ENCODE data around the gene IKBKG.

IKBKG gene

GRCh38 chrX:154512879-154513553 lies 34.4 kb upstream of the IKBKG start:
- no peak for DNase-seq (ENCODE audit: low read depth)
- H3K4me3 ChIP-seq (ENCODE audit: low read depth, low read length): no peak overlapping the region
- TF ChIP-seq MAX (IDR thresholded peaks at IDR 0.05; ENCODE audit: low read depth, low read length) (no peak), MYC (IDR thresholded peaks at IDR 0.05; ENCODE audit: low read depth, low read length) (no peak), POLR2A (IDR thresholded peaks at IDR 0.05; ENCODE audit: extremely low read depth, insufficient read length) (no peak)
- TF ChIP-seq, protein P1, sequence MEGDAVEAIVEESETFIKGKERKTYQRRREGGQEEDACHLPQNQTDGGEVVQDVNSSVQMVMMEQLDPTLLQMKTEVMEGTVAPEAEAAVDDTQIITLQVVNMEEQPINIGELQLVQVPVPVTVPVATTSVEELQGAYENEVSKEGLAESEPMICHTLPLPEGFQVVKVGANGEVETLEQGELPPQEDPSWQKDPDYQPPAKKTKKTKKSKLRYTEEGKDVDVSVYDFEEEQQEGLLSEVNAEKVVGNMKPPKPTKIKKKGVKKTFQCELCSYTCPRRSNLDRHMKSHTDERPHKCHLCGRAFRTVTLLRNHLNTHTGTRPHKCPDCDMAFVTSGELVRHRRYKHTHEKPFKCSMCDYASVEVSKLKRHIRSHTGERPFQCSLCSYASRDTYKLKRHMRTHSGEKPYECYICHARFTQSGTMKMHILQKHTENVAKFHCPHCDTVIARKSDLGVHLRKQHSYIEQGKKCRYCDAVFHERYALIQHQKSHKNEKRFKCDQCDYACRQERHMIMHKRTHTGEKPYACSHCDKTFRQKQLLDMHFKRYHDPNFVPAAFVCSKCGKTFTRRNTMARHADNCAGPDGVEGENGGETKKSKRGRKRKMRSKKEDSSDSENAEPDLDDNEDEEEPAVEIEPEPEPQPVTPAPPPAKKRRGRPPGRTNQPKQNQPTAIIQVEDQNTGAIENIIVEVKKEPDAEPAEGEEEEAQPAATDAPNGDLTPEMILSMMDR (IDR thresholded peaks at IDR 0.05; ENCODE audit: low read depth, low read length): no peak

DNA sequence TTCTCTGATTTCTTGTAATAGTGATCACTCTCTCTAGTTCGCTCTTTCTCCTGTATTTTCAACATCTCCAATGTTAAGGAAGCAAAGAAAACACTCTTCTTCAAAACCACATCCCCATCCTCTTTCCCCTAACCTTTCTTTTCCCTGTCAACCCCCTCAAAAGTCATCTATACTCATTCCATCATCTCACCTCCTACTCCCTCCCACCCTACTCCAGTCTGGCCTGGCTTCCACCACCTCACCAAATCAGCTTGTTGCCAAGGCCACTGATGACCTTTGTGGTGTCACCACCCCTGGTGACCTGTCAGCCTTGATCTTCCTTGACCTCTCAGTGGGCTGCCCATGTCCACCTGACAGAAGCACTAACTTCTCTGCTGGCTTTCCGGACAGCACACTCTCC lies 33.7 kb upstream of the IKBKG start:
- H3K4me3 ChIP-seq (ENCODE audit: low read depth, low read length): no peak overlapping the region
- TF ChIP-seq MAX (IDR thresholded peaks at IDR 0.05; ENCODE audit: low read depth, low read length): no peak
- TF ChIP-seq MYC (IDR thresholded peaks at IDR 0.05; ENCODE audit: low read depth, low read length): no peak
- no peak for TF ChIP-seq POLR2A (IDR thresholded peaks at IDR 0.05; ENCODE audit: extremely low read depth, insufficient read length)
- TF ChIP-seq, protein P1 (IDR thresholded peaks at IDR 0.05; ENCODE audit: low read depth, low read length): no peak
- DNase-seq (ENCODE audit: low read depth): no peak

- TF ChIP-seq MYC (IDR thresholded peaks at IDR 0.05; ENCODE audit: low read depth, low read length): no peak
- no peak for TF ChIP-seq MAX (IDR thresholded peaks at IDR 0.05; ENCODE audit: low read depth, low read length)
- TF ChIP-seq POLR2A (IDR thresholded peaks at IDR 0.05; ENCODE audit: extremely low read depth, insufficient read length): no peak
- TF ChIP-seq, protein P1 (IDR thresholded peaks at IDR 0.05; ENCODE audit: low read depth, low read length): no peak
- no peak for DNase-seq (ENCODE audit: low read depth)
- H3K4me3 ChIP-seq (ENCODE audit: low read depth, low read length): peak overlapping the region; percentile 63
Observed at GRCh38 chrX:154515090-154515965, 32.1 kb upstream of the IKBKG start.

DNA sequence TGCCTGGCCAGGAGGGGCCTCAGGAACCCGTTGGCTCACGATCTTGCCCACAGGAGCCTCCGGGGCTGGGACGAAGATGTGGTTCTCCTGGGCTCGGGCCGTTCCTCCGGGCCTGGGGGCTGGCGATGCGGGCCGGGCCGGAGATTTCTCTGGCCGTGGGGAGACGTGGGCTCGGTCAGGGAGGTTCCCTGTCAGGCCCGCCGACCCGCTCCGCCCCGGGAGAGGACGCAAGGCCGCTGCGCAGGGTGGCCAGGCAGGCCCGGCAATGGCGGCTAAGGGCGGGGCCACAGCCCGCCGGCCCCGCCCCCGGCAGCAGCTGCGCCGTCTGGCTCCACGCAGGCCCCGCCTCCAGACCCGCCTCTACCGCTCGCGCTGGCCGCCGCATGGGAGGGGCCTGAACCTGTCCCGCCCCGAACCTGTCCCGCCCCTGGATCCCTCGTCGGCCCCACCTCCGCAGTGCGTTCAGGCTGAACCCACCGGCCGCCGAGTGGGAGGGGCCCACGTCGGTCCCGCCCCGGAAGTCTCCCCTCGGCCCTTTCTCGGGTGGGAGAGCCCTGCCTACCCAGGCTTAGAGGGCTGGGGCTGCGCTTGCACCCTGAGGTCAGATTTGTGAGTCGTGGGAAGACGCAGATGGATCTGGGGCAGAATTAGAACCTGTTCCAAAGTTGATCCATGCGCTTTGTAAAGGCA lies 31.3 kb upstream of the IKBKG start, which contains the start of gene FAM3A:
Gene FAM3A (minus strand): TSS at position 267 of the 690 bp plus-strand sequence. CDS start 460 bp downstream, outside the sequence.
- H3K4me3 ChIP-seq (ENCODE audit: low read depth, low read length): peak within 1 kb of the TSS; percentile 71
- TF ChIP-seq POLR2A (IDR thresholded peaks at IDR 0.05; ENCODE audit: extremely low read depth, insufficient read length) (peak; percentile 82), MAX (IDR thresholded peaks at IDR 0.05; ENCODE audit: low read depth, low read length) (no peak)
- peak; percentile 91 for DNase-seq (ENCODE audit: low read depth)

GRCh38 chrX:154516656-154517100 lies 30.7 kb upstream of the IKBKG start:
- TF ChIP-seq, protein P1 (IDR thresholded peaks at IDR 0.05; ENCODE audit: low read depth, low read length): no peak
- TF ChIP-seq MYC (IDR thresholded peaks at IDR 0.05; ENCODE audit: low read depth, low read length) (no peak), MAX (IDR thresholded peaks at IDR 0.05; ENCODE audit: low read depth, low read length) (no peak), POLR2A (IDR thresholded peaks at IDR 0.05; ENCODE audit: extremely low read depth, insufficient read length) (no peak)
- H3K4me3 ChIP-seq (ENCODE audit: low read depth, low read length): peak overlapping the region; percentile 71
- peak; percentile 68 for DNase-seq (ENCODE audit: low read depth)
